T-cell (primary cell): ENCODE data around the gene PITX3. TPM values are rescaled to one million over a fixed set of nuclear protein-coding genes. Genes with fewer than 3 reads are reported as not detected.
"Not testable (repeated sequence)": the region's sequence is repeated elsewhere in the genome, so short reads cannot be mapped to it uniquely, and the experiment has no call there.

Experiments
- ATAC-seq, 4 experiments: fragments of 200-7000 bp in 3 of 4; fragments of 150-1000 bp in 1 of 4; cut with Tn5 transposase; replicated peaks in 1 of 4; 1 replicate in 3 of 4; 2 replicates in 1 of 4; pipeline ENCODE4 v1.10.0; 2021; ENCODE audit warnings: moderate library complexity in 3 of 4, mild to moderate bottlenecking in 2 of 4, moderate number of reproducible peaks in 1 of 4
- CTCF ChIA-PET, 2 donors: fragments of 300-600 bp; sonication (Branson Sonifier 250); formaldehyde crosslinking; loops; one replicate each; lab custom pipeline; 2022; ENCODE audit warnings: antibody characterized with exemption in 2 of 2; lab: Charles Lee
- POLR2A ChIA-PET, 2 donors: fragments of 300-600 bp; sonication (Branson Sonifier 250); formaldehyde crosslinking; loops; one replicate each; lab custom pipeline; 2022; ENCODE audit warnings: antibody characterized with exemption in 2 of 2; lab: Charles Lee
- DNase-seq, 35 experiments: peaks; one replicate each; pipeline versions ENCODE4 v3.0.0 to v3.0.0-alpha.2; 2013 to 2023
- H3K27ac ChIP-seq: one replicate; pipeline ENCODE4 v1.5.1; 2013; ENCODE audit warnings: low read length
- H3K27me3 ChIP-seq, 2 experiments: replicated peaks in 1 of 2; 1 replicate in 1 of 2; 2 replicates in 1 of 2; pipeline versions ENCODE4 v1.6.1 to v1.7.0; 2013; ENCODE audit warnings: low read length in 1 of 2, mixed read lengths in 1 of 2; ENCODE audit not compliant: control insufficient read depth in 2 of 2, insufficient read depth in 2 of 2; ENCODE audit errors: extremely low read depth in 1 of 2
- H3K36me3 ChIP-seq, 2 donors: 1 replicate in 1 of 2; 2 replicates in 1 of 2; pipeline versions ENCODE4 v1.6.1 to v1.7.0; 2013; ENCODE audit warnings: low read length in 1 of 2; ENCODE audit not compliant: control insufficient read depth in 2 of 2, insufficient read depth in 1 of 2; ENCODE audit errors: extremely low read depth in 1 of 2
- H3K4me1 ChIP-seq, 2 experiments: 1 replicate in 1 of 2; 2 replicates in 1 of 2; pipeline versions ENCODE4 v1.6.1 to v1.7.0; 2013; ENCODE audit warnings: low read length in 2 of 2, mixed read lengths in 1 of 2; ENCODE audit not compliant: insufficient read depth in 2 of 2, control insufficient read depth in 1 of 2; ENCODE audit errors: extremely low read depth in 1 of 2
- H3K4me3 ChIP-seq, 2 donors: 1 replicate in 1 of 2; 2 replicates in 1 of 2; pipeline versions ENCODE4 v1.5.1 to v1.7.0; 2013; ENCODE audit warnings: mild to moderate bottlenecking in 2 of 2, low read length in 1 of 2, moderate library complexity in 1 of 2; ENCODE audit not compliant: control insufficient read depth in 1 of 2; ENCODE audit errors: extremely low read depth in 1 of 2
- H3K9me3 ChIP-seq: 2 replicates; pipeline ENCODE4 v1.7.0; 2013
- H3K27ac Mint-ChIP-seq, 2 donors: one replicate each; pipeline ENCODE4 v1.8.0; 2020 to 2021; ENCODE audit warnings: mild to moderate bottlenecking in 2 of 2, mixed read lengths in 2 of 2
- H3K27me3 Mint-ChIP-seq, 2 donors: one replicate each; pipeline ENCODE4 v1.8.0; 2021 to 2022; ENCODE audit warnings: mixed read lengths in 2 of 2
- H3K36me3 Mint-ChIP-seq: one replicate; pipeline ENCODE4 v1.8.0; 2021; ENCODE audit warnings: mixed read lengths
- H3K4me1 Mint-ChIP-seq, 3 donors: one replicate each; pipeline ENCODE4 v1.8.0; 2020 to 2022; ENCODE audit warnings: mixed read lengths in 3 of 3, mild to moderate bottlenecking in 1 of 3
- H3K4me3 Mint-ChIP-seq, 3 donors: one replicate each; pipeline ENCODE4 v1.8.0; 2020 to 2022; ENCODE audit warnings: mild to moderate bottlenecking in 3 of 3, mixed read lengths in 3 of 3, moderate library complexity in 3 of 3
- H3K9me3 Mint-ChIP-seq, 3 donors: one replicate each; pipeline ENCODE4 v1.8.0; 2020 to 2022; ENCODE audit warnings: mixed read lengths in 3 of 3
- WGBS: methylation state at CpG from one replicate; pipeline ENCODE4 v1.1.5; 2013; ENCODE audit warnings: missing lambda C conversion rate; ENCODE audit not compliant: insufficient coverage; 5-methylcytosine and 5-hydroxymethylcytosine counted together
- total RNA-seq, 35 experiments: library from RNA in 6 of 35; stranded (reverse) in 6 of 35; fragments of 120-200 nt in 1 of 35; gene quantifications; one replicate each; pipeline versions ENCODE4 v1.2.1 to v1.2.4 and lab custom pipeline; 2013 to 2026

The PITX3 gene
- total RNA-seq, 5 donors from 2014 or later (not counting 1 experiment from before 2014, with no cell fraction given), result not detected

DNA sequence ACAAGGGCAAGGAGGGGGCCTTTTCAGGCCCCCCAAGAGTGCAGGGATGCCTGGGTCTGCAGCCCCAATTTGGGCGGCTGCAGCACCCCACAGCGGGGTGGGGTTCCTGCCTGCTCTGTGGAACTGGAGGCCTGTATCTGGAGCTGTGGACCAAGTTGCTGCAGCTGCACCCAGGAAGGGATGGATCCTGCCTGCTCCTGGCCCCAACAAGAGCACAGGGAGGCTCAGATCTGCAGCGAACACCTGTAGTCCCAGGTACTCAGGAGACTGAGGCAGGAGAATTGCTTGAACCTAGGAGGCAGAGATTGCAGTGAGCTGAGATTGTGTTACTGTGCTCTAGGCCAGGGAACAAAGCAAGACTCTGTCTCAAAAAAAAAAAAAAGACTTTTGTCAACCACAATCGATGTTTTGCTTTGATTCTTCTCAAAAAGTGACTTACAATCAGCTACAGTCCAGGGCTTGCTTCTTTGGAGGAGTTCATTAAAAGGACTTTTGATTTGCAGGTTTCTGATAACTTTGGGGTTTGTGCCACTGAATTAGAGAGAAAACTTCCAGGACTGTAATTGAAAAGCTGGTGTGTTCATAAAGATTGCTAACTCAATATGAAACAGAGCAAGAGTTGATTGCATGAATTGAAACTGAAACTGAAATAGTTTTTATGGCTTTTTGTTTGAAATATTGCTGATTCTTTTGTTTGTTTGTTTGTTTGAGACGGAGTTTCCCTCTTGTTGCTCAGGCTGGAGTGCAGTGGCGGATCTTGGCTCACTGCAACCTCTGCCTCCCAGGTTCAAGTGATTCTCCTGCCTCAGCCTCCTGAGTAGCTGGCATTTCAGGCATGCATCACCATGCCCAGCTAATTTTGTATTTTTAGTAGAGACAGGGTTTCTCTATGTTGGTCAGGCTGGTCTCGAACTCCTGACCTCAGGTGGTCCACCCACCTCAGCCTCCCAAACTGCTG, 52.1 kb downstream of the PITX3 start:
- H3K27ac ChIP-seq, result peak overlapping the region; percentile 50
- ChIA-PET CTCF (interaction anchor here (0.6 to 1.1 kb wide), 5 partner anchors 28 to 1691 kb away, joined by 3 to 4 read pairs (median 3); no protein-coding TSS in a partner anchor), POLR2A (interaction anchor here in 1 of 2 donors (0.6 to 0.7 kb wide), 3 partner anchors 67 to 453 kb away, joined by 3 to 10 read pairs (median 7); no protein-coding TSS in a partner anchor)
- H3K9me3 ChIP-seq, H3K36me3 Mint-ChIP-seq, H3K27me3 Mint-ChIP-seq, H3K4me3 ChIP-seq, H3K27me3 ChIP-seq, H3K36me3 ChIP-seq: not testable (repeated sequence)
- DNase-seq, result peak in 1 of 35 experiments; percentile 29
- H3K4me1 ChIP-seq, result peaks cover 0 to 15% of the 10 kb centered on the region in 2 experiments
- Mint-ChIP-seq H3K27ac (peak overlapping the region; percentile 87 to 94), H3K4me3 (peak overlapping the region; percentile 41 to 55 (median 54)), H3K4me1 (peaks cover 16 to 17% (median 16%) of the 10 kb centered on the region in 3 donors), H3K9me3 (peaks cover 0 to 12% (median 0%) of the 10 kb centered on the region in 3 donors)
- ATAC-seq, result peak; percentile 24 to 68 (median 45)
- 41% methylated on average over 4 of the region's 7 CpGs for WGBS

DNA sequence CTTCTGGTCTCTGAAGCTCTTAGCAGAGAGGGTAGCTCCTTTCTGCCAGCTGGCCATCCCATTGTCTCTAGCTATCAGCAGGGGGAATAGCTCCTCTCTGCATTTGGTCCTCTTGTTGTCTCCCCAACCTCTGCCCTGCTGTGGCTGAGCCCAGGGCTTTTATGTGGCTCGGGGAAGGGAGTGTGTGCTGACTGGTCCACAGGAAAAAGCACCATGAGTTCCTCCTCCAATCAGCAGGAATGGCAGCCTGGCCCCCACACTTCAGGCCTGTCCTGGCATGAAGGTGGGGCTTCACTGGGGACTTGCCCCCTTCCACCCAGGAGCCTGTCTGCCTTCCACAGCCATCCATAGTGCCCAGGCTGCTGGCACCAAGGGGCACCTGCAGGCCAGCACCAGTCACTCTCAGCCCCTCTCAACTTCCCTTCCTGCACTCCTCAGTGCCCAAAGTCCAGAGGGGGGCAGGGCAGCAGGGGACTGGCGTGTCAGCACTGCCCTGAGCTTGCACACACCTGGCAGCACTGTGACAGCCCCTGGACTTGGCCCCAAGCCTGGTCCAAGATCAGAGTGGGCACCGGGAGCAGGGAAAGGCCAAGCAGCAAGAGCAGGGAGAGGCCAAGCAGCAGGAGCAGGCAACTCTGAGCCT, 52.9 kb downstream of the PITX3 start:
- H3K36me3 Mint-ChIP-seq, result no peaks in the 10 kb centered on the region
- CTCF ChIA-PET, result interaction anchor here in 1 of 2 donors (1.1 kb wide), 1 partner anchor 1692 kb away, joined by 3 read pairs; no protein-coding TSS in a partner anchor
- POLR2A ChIA-PET, result no interaction called here
- H3K27ac Mint-ChIP-seq, result peak overlapping the region; percentile 87 to 94
- peak overlapping the region in 1 of 3 donors; percentile 54 for H3K4me3 Mint-ChIP-seq
- no peaks in the 10 kb centered on the region for H3K9me3 ChIP-seq
- ATAC-seq (peak in 3 of 4 experiments; percentile 15 to 47 (median 32)), DNase-seq (no peak)
- no peaks in the 10 kb centered on the region for H3K27me3 Mint-ChIP-seq
- peaks cover 0 to 15% of the 10 kb centered on the region in 2 experiments for H3K4me1 ChIP-seq
- H3K9me3 Mint-ChIP-seq, result peaks cover 0 to 12% (median 0%) of the 10 kb centered on the region in 3 donors
- H3K4me1 Mint-ChIP-seq, result peaks cover 16 to 17% (median 16%) of the 10 kb centered on the region in 3 donors
- WGBS, result 76% methylated on average over 2 of the region's 3 CpGs
- H3K27me3 ChIP-seq, result no peaks in the 10 kb centered on the region
- H3K27ac ChIP-seq, result peak overlapping the region; percentile 50
- H3K36me3 ChIP-seq, result no peaks in the 10 kb centered on the region
- H3K4me3 ChIP-seq, result no peak overlapping the region

DNA sequence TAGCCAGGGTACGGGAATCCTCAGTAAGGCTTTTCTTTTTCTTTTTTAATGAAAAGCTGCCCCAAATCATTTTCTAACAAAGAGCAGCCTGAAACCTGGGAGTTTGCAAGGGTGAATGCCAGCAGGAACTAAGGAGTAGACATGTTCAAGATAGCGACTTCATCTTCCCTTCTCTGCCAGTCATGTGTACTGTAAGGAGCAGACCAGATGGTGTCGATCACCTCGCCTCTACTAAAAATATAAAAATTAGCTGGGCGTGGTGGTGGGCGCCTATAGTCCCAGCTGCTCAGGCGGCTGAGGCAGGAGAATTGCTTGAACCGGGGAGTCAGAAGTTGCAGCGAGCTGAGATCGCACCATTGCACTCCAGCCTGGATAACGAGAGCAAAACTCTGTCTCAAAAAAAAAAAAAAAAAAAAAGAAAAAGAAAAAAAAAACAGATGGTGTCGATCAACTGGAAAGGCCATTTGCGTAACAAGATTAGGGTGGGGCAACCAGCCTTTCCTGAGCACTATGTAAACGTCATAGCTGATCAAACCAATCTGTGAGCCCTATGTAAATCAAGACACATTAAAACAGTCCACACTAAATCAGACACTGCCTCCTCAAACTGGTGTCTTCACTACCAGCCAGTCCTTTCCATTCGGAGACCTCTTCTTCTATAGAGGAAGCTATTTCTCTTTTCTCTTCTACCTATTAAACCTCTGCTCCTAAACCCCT, 55.3 kb downstream of the PITX3 start:
- ChIA-PET CTCF (interaction anchor here in 1 of 2 donors (0.7 kb wide), 2 partner anchors 134 to 1712 kb away, joined by 6 to 7 read pairs; no protein-coding TSS in a partner anchor), POLR2A (no interaction called here)
- ATAC-seq, result no peak
- H3K4me1 Mint-ChIP-seq, result peaks cover 16 to 17% (median 16%) of the 10 kb centered on the region in 3 donors
- Histone ChIP-seq H3K9me3 (no peaks in the 10 kb centered on the region), H3K27ac (no peak overlapping the region), H3K4me3 (no peak overlapping the region), H3K36me3 (no peaks in the 10 kb centered on the region), H3K4me1 (peaks cover 0 to 15% of the 10 kb centered on the region in 2 experiments), H3K27me3 (no peaks in the 10 kb centered on the region)
- H3K27me3 Mint-ChIP-seq, result no peaks in the 10 kb centered on the region
- WGBS, result 94% methylated on average over 7 of the region's 15 CpGs
- peaks cover 0 to 4% (median 0%) of the 10 kb centered on the region in 3 donors for H3K9me3 Mint-ChIP-seq
- H3K27ac Mint-ChIP-seq, result no peak overlapping the region
- H3K36me3 Mint-ChIP-seq, result no peaks in the 10 kb centered on the region
- no peak for DNase-seq
- no peak overlapping the region for H3K4me3 Mint-ChIP-seq

DNA sequence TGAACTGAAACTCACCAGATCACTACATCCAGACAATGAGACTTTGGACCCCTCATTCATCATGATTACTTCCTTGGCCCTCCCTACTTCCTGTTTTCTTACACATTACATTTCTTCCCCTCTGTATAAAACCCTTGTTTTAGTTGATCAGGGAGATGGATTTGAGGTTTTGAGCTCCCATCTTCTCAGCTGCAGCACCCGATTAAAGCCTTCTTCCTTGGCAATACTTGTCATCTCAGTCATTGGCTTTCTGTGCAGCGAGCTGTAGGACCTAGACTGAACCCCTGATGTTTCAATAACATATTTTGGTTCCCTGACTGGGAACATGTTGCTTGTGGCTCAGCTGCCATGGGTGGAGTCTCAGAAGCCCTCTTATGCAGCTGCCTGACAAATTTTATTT, 56.0 kb downstream of the PITX3 start:
- no peak for DNase-seq
- 50% methylated on average over 1 of the region's 2 CpGs for WGBS
- Histone ChIP-seq H3K27ac (no peak overlapping the region), H3K4me1 (peaks cover 0 to 15% of the 10 kb centered on the region in 2 experiments), H3K36me3 (no peaks in the 10 kb centered on the region), H3K27me3 (no peaks in the 10 kb centered on the region), H3K4me3 (no peak overlapping the region), H3K9me3 (no peaks in the 10 kb centered on the region)
- POLR2A ChIA-PET, result no interaction called here
- Mint-ChIP-seq H3K27ac (no peak overlapping the region), H3K9me3 (peaks cover 0 to 4% (median 0%) of the 10 kb centered on the region in 3 donors), H3K4me1 (peaks cover 16 to 17% (median 16%) of the 10 kb centered on the region in 3 donors), H3K36me3 (no peaks in the 10 kb centered on the region), H3K4me3 (no peak overlapping the region), H3K27me3 (no peaks in the 10 kb centered on the region)
- no peak for ATAC-seq
- CTCF ChIA-PET, result interaction anchor here in 1 of 2 donors (0.7 kb wide), 1 partner anchor 1711 kb away, joined by 6 read pairs; no protein-coding TSS in a partner anchor

DNA sequence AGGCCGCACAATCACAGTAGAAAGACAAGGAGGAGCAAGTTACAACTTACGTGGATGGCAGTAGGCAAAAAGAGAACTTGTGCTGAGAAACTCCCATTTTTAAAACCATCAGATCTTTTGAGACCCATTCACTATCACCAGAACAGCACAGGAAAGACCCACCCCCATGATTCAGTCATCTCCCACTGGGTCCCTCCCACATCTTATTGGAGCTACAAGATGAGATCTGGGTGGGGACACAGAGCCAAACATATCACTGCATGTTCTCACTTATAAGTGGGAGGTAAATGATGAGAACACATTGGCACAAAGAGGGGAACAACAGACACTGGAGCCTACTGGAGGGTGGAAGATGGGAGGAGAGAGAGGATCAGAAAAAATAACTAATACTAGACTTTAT, 56.7 kb downstream of the PITX3 start:
- no peak overlapping the region for H3K4me3 Mint-ChIP-seq
- no peak for ATAC-seq
- Histone ChIP-seq H3K4me1 (peaks cover 0 to 14% of the 10 kb centered on the region in 2 experiments), H3K36me3 (no peaks in the 10 kb centered on the region), H3K27ac (no peak overlapping the region), H3K9me3 (no peaks in the 10 kb centered on the region), H3K4me3 (no peak overlapping the region), H3K27me3 (peaks cover 0 to 2% of the 10 kb centered on the region in 2 experiments)
- no CpG with 5 or more reads among the region's 2 CpGs for WGBS
- POLR2A ChIA-PET, result no interaction called here
- H3K4me1 Mint-ChIP-seq, result peaks cover 14 to 15% (median 15%) of the 10 kb centered on the region in 3 donors
- H3K27me3 Mint-ChIP-seq, result no peaks in the 10 kb centered on the region
- no peaks in the 10 kb centered on the region for H3K36me3 Mint-ChIP-seq
- DNase-seq, result no peak
- H3K9me3 Mint-ChIP-seq, result peaks cover 0 to 4% (median 0%) of the 10 kb centered on the region in 3 donors
- CTCF ChIA-PET, result no interaction called here
- no peak overlapping the region for H3K27ac Mint-ChIP-seq
